Thymus (tissue), 11 donors: ENCODE measurements around the gene PELO. TPM values are rescaled to one million over a fixed set of nuclear protein-coding genes. Genes with fewer than 3 reads are reported as not detected.

ENCODE experiments used
- DNase-seq, 9 donors: peaks; one replicate each; pipeline ENCODE4 v3.0.0-alpha.2; 2013; ENCODE audit warnings: low spot score in 9 of 9, low read depth in 6 of 9, missing footprints in 1 of 9
- H3K27ac ChIP-seq, 2 donors: one replicate each; pipeline ENCODE4 v1.5.1; 2013; ENCODE audit warnings: control low read depth in 1 of 2, low read depth in 1 of 2, low read length in 1 of 2, mild to moderate bottlenecking in 1 of 2, moderate library complexity in 1 of 2
- H3K27me3 ChIP-seq, 2 donors: one replicate each; pipeline ENCODE4 v1.5.1; 2013; ENCODE audit warnings: low read length in 1 of 2; ENCODE audit not compliant: control insufficient read depth in 2 of 2, insufficient read depth in 1 of 2
- H3K36me3 ChIP-seq, 2 donors: one replicate each; pipeline ENCODE4 v1.5.1; 2013; ENCODE audit warnings: low read length in 1 of 2, mild to moderate bottlenecking in 1 of 2, moderate library complexity in 1 of 2; ENCODE audit not compliant: control insufficient read depth in 2 of 2, insufficient read depth in 2 of 2
- H3K4me1 ChIP-seq, 2 donors: one replicate each; pipeline ENCODE4 v1.5.1; 2013; ENCODE audit warnings: low read length in 2 of 2; ENCODE audit not compliant: control insufficient read depth in 2 of 2, insufficient read depth in 2 of 2
- H3K4me3 ChIP-seq, 2 donors: one replicate each; pipeline ENCODE4 v1.5.1; 2013; ENCODE audit warnings: low read length in 2 of 2, control low read depth in 1 of 2, mild to moderate bottlenecking in 1 of 2
- H3K9me3 ChIP-seq, 2 donors: one replicate each; pipeline ENCODE4 v1.5.1; 2013; ENCODE audit warnings: low read length in 1 of 2, mild to moderate bottlenecking in 1 of 2; ENCODE audit not compliant: control insufficient read depth in 2 of 2, insufficient read depth in 1 of 2
- WGBS: extraction: QIAGEN DNeasy Blood & Tissue Kit; methylation state at CpG from one replicate; pipeline ENCODE4 v1.1.7; 2013; 5-methylcytosine and 5-hydroxymethylcytosine counted together
- polyA plus RNA-seq: library from polyadenylated mRNA; stranded (reverse); fragments of 200-250 nt; gene quantifications from one replicate; pipeline ENCODE4 v1.2.3, GENCODE V29; 2013
- total RNA-seq: library from RNA; stranded (reverse); fragments of 120-200 nt; gene quantifications from one replicate; pipeline ENCODE4 v1.2.4, GENCODE V29; 2013
- donor health status: healthy.

PELO gene
- total and polyA plus RNA-seq, 2 donors, result 6.0 to 11.8 TPM

DNA sequence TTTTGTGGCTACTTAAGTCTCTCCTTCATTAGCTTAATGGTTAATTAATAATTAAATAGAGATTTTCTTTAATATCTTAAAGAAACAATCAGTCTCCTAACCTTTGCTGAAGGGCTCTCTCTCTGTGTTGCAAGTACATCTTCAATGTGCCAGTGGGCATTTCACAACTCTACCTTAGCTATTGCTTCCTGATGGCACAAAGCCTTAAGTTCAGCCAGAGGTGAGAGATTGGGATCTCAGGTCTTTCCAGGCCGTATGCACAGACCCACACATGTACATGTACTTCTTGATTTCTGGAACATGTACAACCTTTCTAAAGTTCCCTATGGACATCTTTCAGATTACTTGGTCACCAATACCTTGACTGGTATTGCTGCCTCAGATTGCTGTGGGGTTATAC, 8.9 kb upstream of the PELO start:
- Histone ChIP-seq H3K4me3 (no peak overlapping the region), H3K9me3 (no peaks in the 10 kb centered on the region), H3K27ac (no peak overlapping the region), H3K4me1 (peaks cover 0 to 13% of the 10 kb centered on the region in 2 donors), H3K36me3 (no peaks in the 10 kb centered on the region), H3K27me3 (no peaks in the 10 kb centered on the region)
- WGBS, result 100% methylated on average over 1 of the region's 1 CpG
- DNase-seq, result no peak

DNA sequence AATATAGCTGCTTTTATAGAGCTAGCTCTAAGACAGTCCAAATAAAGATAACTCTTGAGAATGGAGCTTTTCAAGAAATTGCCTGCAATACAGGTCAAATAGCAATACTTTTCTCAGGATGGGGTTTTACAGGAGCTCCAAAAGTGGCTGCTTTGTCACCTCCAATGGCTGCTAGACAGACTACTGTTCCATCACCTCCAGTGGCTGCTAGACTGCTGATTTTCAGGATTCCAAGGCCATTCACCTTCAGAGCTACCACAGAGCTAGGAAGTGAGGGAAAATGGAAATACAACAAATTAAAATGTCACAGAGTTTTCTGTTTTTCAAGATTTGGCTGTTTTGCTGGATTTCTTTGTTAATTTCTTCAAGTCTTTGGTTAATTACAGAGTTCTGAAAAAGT, 8.5 kb upstream of the PELO start:
- H3K9me3 ChIP-seq, result no peaks in the 10 kb centered on the region
- H3K4me3 ChIP-seq, result no peak overlapping the region
- H3K36me3 ChIP-seq, result no peaks in the 10 kb centered on the region

DNA sequence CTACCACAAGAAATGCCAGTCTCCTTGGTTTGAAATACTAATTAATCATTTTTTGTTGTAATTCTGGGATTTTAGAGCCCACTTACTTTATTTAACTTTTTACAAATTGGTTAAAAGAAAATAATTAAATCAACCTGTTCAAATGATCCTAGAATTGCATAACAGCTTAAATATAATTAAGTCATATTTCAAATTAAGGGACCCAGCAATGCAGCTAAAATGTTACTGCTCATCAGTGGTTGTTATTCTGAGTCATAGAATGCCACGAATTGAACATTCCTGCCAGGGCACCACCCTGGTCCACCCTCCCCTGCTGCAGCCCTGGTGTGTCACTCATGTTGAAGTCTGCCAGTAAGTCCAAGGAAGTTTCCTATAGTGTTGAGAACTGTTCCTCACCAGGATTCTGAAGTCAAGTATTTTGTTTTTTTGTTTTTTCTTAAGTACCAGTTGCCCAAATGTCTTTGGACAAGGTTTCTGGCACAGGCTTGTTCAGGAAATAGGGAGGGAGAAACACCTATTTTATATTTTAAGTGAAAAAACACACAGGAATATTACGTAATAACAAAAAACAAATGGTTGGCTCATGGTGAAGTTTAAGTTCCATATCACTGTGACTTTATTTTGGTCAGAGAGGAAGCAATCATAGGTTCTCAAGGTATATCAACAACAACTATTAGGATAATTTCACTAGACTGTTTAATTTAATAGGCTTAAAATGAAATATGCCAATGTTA, 4.3 kb upstream of the PELO start:
- no peak for DNase-seq

More for the DNA sequence above, 8.5 kb upstream of the PELO start:
- Histone ChIP-seq H3K27ac (no peak overlapping the region), H3K27me3 (no peaks in the 10 kb centered on the region), H3K4me1 (peaks cover 0 to 8% of the 10 kb centered on the region in 2 donors)
- DNase-seq, result no peak

DNA sequence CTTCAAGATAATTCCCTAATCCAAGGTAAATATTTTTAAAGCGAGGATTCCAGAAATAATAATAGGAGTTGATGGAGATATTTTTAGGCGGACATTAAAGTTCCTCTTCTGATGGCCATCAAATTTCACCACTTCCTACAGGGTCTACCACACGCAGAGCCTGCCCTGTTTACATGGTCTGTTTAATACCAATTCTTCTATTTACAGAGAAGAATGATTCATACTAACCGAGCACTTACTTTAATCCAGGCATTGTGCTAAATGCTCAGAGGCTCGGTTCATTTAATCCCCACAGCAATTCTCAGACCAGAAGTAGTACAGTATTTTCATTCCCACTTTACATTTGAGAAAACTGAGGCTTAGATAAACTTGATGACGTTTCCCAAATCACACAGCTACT, 3.0 kb upstream of the PELO start:
- H3K4me1 ChIP-seq, result peaks cover 4 to 18% of the 10 kb centered on the region in 2 donors
- H3K27me3 ChIP-seq, result peaks cover 0 to 9% of the 10 kb centered on the region in 2 donors
- no peak overlapping the region for H3K27ac ChIP-seq
- no peak for DNase-seq
- H3K4me3 ChIP-seq, result no peak overlapping the region
- no peaks in the 10 kb centered on the region for H3K36me3 ChIP-seq
- H3K9me3 ChIP-seq, result no peaks in the 10 kb centered on the region
- WGBS, result 77% methylated on average over 6 of the region's 6 CpGs

More for the DNA sequence above, 4.3 kb upstream of the PELO start:
- H3K9me3 ChIP-seq, result no peaks in the 10 kb centered on the region
- H3K4me1 ChIP-seq, result peaks cover 4 to 15% of the 10 kb centered on the region in 2 donors
- peaks cover 0 to 9% of the 10 kb centered on the region in 2 donors for H3K27me3 ChIP-seq
- H3K4me3 ChIP-seq, result no peak overlapping the region
- no peaks in the 10 kb centered on the region for H3K36me3 ChIP-seq
- H3K27ac ChIP-seq, result no peak overlapping the region
- 92% methylated on average over 2 of the region's 2 CpGs for WGBS

DNA sequence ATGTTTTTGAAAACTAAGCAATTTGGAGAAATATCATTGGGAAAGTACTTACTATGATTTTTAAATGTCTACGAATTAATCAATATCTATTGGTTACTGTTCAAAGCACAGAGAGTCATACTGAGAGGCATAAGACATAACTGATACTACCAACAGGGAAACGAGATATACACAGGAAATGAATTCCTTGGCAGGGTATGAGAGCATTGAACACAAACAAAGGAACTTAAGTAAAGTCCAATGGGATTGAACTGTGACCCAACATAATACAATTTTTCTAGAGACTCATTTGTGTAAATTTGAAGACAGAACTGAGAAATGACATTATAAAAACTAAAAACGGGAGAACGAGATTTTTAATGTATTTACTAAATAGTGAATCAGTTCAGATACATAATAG, 1.3 kb upstream of the PELO start:
- H3K27me3 ChIP-seq, result peaks cover 0 to 9% of the 10 kb centered on the region in 2 donors
- no peak overlapping the region for H3K27ac ChIP-seq
- no peak for DNase-seq
- H3K4me1 ChIP-seq, result peaks cover 4 to 18% of the 10 kb centered on the region in 2 donors
- H3K4me3 ChIP-seq, result no peak overlapping the region
- no peaks in the 10 kb centered on the region for H3K9me3 ChIP-seq
- WGBS, result 78% methylated on average over 4 of the region's 4 CpGs
- no peaks in the 10 kb centered on the region for H3K36me3 ChIP-seq

DNA sequence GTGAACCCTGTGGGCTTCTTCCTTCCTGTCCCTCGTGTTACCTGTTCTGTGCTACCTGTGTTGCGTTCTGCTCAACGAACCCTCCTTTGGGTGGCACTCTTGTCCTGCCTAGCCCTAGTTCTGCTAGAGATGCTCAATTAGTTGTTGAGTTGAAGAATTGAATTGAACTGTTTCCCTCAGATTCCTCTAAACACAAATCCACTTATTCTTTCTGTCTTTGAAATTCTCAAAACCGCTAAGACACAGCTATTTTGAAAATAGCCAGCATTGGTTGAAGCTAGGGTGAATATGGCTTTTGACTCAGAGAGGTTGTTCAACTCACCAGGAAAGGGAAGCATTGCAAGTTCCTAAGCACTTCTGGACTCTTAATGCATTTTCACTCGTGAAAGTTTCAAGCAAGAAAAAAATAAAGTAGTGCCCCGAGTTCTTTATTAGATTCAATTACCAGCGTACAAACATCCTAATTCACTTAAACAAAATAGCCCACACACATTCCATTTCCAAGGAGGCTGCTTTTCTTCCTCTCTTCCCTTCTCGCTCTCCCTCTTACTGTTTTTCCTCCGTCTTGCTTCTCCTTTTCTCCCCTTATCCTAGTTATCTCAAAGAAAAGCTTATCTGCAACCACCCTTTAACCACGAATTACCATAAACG, 642 bp upstream of the PELO start:
- 5% methylated on average over 11 of the region's 11 CpGs for WGBS
- no peaks in the 10 kb centered on the region for H3K36me3 ChIP-seq

GRCh38 chr5:52788505-52788821, 747 bp downstream of the PELO start:
- H3K4me1 ChIP-seq, result peaks cover 4 to 18% of the 10 kb centered on the region in 2 donors
- H3K9me3 ChIP-seq, result no peaks in the 10 kb centered on the region
- WGBS, result 29% methylated on average over 7 of the region's 7 CpGs
- peak overlapping the region; percentile 56 to 69 for H3K4me3 ChIP-seq
- H3K27me3 ChIP-seq, result peaks cover 0 to 9% of the 10 kb centered on the region in 2 donors
- no peak for DNase-seq
- H3K27ac ChIP-seq, result no peak overlapping the region
- H3K36me3 ChIP-seq, result no peaks in the 10 kb centered on the region

More for the DNA sequence above, 642 bp upstream of the PELO start:
- Histone ChIP-seq H3K27ac (no peak overlapping the region), H3K9me3 (no peaks in the 10 kb centered on the region), H3K4me1 (peaks cover 4 to 18% of the 10 kb centered on the region in 2 donors), H3K27me3 (peaks cover 0 to 9% of the 10 kb centered on the region in 2 donors), H3K4me3 (peak overlapping the region; percentile 56 to 69)
- peak in 5 of 9 donors; percentile 29 to 74 (median 35) for DNase-seq

DNA sequence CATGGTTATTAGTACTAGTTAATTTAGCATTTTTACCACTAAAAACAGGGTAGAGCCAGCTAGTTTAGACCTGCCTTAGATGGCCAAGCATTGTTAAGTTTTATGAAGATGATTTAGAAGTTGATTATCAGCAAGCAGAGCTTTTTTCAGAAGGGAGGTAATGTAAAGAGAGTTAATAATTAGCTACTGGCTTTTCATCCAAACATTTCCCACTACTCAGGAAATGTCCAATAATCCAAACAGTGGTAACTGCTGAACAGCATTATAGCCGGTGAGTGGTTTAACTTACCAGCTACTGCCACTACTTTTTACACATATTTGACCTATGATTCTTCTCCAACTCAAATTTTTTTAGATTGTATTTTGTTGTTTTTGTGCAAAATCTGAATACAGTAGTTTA, 1.7 kb downstream of the PELO start:
- Histone ChIP-seq H3K4me1 (peaks cover 4 to 18% of the 10 kb centered on the region in 2 donors), H3K36me3 (no peaks in the 10 kb centered on the region), H3K27me3 (peaks cover 0 to 9% of the 10 kb centered on the region in 2 donors), H3K4me3 (no peak overlapping the region), H3K27ac (no peak overlapping the region), H3K9me3 (no peaks in the 10 kb centered on the region)
- 97% methylated on average over 1 of the region's 1 CpG for whole genome bisulfite sequencing
- no peak for DNase-seq

GRCh38 chr5:52789851-52790250, 2.1 kb downstream of the PELO start:
- H3K4me3 ChIP-seq, result no peak overlapping the region
- H3K4me1 ChIP-seq, result peaks cover 4 to 18% of the 10 kb centered on the region in 2 donors
- WGBS, result 95% methylated on average over 2 of the region's 2 CpGs

More at GRCh38 chr5:52789851-52790250, 2.1 kb downstream of the PELO start:
- DNase-seq, result no peak
- no peaks in the 10 kb centered on the region for H3K9me3 ChIP-seq
- peaks cover 0 to 9% of the 10 kb centered on the region in 2 donors for H3K27me3 ChIP-seq
- H3K27ac ChIP-seq, result no peak overlapping the region
- no peaks in the 10 kb centered on the region for H3K36me3 ChIP-seq
